HG03097 (cell line): Measurements from ENCODE around the gene SORCS2.

ENCODE experiments used
- ATAC-seq: cut with Tn5 transposase; IDR thresholded peaks from one replicate; pipeline ENCODE4 v1.9.1; 2021; ENCODE audit not compliant: unreplicated experiment, low FRiP score

Gene SORCS2

DNA sequence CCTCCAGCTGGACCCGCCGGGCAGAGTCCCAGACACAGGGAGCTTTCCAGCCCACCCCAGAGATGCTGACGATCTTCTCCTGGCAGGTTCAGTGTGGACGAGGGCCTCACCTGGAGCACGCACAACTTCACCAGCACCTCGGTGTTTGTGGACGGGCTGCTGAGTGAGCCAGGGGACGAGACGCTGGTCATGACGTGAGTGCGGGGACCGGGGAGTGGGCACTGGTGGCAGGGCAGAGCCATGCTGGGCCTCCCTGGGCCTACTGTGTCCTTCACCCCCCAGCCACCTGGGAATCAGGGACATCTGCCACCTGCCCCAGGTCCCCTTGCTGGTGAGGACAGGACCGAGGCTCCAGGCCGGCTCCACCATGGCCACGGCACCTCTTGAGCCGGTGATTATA, 511.8 kb downstream of the SORCS2 start:
- no peak for ATAC-seq

DNA sequence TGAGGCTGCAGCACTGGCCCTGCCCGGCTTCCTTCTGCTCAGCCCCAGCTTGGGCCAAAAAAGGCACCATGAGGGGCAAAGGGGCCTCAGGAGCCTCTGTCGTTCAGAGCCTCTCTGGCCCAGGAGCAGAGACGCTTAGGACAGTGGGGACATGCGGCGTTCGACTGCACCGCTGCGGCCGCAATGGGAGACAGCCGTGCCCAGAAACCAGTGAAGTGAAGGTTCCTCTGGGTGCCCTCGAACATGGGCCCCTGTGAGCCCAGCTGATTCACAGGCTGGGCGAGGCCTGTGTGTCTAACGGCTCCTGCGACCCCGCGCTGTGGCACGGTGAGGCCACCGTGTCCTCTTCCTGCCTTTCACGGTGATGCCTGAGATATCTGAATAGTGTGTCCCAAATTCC, 512.3 kb downstream of the SORCS2 start:
- ATAC-seq, result no peak

DNA sequence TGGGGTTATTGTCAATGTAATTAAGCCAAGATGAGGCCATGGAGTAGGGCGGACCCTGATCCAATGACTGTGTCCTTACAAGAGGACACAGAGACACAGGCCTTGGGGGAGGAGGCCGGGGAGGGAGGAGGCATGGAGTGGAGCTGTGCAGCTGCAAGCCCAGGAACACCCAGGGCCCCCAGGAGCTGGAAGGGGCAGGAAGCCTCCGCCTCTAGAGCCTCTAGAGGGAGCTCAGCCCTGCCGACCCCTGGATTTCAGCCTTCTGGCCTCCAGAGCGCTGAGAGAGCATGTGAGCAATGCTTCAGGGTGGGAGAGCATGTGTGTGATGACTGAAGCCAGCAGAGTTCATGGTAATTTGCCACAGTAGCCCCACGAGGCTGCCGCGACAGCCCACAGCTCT, 512.7 kb downstream of the SORCS2 start:
- no peak for ATAC-seq

DNA sequence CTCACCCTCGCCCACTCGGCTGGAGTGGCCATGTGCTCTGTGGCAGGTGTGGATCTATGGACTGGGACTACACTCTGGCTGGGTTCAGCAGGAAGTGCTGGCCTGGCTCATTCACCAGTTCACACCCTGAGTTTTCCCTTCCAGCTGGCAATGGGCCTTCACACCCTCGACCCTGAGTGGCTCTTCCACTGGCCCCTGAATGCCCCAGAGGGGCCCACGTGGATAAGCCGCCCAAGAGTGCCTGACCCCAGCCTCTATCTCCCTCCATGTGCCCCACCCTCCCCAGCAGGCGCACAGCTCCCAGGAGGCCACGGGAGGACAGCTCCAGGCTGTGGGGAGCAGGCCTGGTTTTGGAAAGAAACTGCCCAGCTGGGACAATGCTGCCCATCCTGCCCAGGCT, 513.3 kb downstream of the SORCS2 start:
- no peak for ATAC-seq

DNA sequence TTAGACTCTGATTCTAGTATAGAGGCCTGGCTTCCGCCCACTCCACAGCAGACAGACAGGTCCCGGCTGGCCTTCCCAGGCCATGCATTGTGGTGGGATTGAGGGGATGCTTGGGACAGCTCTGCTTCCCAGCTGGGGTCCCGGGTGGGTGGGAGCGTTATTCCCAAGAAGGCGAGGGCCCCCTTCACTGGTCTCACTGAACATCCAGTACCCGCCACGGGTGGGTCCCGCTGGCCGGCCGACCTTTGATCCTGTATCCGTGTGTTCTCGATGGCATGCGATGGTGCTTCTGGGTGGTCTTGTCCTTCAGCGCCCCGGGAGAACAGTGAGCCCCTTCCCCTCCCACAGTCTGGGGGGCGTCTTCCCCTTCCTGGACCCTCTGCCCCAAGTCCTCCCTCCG, 515.9 kb downstream of the SORCS2 start:
- no peak for ATAC-seq

DNA sequence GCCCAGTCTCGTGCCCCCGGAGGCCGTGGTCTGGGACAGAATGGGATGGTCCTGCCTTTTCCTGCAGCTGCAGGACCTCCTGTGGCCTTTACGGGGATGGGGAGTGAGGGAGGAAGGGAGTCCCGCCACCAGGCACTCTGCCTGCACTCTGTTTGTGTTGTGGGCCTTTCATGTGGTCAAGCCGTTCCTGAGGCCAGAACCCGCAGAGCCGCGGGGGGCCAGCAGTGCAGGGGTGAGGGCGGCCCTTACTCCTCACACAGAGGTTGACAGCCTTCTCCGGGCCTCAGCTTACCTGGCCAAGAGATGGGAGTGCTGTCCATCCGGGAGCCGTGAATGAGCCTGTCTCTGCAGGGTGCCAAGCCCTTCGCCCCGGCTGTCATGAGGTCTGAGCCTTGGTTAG, 516.6 kb downstream of the SORCS2 start:
- ATAC-seq, result no peak

DNA sequence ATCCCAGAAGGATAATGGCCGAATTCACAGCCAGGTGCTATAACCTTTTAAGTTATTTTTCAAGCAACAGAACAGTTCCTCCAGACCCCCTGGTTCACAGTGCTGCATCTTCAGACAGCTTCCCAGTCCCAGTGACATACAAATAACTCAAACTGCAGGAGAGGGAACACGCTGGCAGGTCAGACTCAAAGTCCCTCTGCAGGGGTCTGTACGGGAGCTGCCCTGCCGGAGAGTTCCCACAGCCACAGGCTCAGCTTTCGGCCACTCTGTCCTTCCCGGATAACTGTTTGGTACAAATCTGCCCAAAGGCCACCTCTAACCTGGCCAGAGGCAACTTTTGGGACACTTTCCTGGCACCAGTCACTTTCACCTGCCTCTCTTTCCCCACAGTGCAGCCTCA, 517.1 kb downstream of the SORCS2 start:
- no peak for ATAC-seq

DNA sequence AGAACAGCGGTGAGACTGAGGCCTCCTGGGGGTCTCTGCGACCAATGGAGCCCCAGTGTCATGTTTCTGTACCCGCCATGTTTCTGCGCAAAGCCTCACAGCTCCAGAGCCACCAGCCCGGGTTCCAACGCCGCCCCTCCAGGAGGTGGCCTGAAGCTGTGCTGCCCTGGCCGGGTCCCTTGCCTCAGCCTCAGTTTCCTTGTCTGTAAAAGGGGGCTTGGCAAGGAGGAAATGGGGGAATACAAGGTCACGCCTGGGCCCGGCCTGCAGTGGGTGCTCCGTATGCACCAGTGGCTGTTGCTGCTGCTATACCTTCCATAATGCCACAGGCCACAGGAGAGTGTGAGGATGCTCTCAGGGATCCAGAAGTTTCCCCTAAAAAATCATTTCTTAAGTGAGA, 517.8 kb downstream of the SORCS2 start:
- ATAC-seq, result no peak

DNA sequence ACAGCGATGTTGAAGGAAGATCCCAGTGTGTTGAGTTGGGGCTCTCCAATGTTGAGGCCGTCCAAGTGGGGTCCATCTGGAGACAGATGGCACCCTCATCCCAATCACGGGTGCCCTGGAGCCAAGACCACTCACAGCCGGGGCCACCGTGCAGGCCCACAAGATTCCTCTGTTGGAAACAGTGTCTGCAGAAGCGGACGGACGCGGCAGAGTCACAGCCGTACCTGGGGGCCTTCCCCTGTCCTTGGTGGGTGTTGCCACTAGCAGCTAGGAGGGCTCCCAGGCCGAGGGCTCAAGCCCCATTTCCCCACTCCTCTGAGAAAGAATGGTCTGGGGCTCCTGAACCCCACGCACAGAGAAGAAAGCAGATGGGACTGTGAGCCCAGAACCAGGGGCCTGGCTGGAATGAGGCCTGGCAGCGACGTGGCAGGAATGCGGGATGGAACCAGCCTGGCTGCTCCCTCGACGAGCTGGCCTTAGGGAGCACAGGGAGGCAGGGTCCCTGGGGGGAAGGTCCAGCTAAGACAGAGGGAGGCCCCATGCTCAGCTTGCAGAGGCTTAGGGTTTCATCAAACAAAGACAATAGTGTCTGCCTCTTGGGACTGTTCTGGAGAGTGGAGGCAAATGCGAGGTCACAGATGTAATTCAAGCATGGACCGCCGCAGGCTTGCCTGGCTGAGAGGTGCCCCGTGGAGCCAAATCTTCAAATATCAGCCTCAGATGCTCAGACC, 518.4 kb downstream of the SORCS2 start:
- ATAC-seq, result no peak

DNA sequence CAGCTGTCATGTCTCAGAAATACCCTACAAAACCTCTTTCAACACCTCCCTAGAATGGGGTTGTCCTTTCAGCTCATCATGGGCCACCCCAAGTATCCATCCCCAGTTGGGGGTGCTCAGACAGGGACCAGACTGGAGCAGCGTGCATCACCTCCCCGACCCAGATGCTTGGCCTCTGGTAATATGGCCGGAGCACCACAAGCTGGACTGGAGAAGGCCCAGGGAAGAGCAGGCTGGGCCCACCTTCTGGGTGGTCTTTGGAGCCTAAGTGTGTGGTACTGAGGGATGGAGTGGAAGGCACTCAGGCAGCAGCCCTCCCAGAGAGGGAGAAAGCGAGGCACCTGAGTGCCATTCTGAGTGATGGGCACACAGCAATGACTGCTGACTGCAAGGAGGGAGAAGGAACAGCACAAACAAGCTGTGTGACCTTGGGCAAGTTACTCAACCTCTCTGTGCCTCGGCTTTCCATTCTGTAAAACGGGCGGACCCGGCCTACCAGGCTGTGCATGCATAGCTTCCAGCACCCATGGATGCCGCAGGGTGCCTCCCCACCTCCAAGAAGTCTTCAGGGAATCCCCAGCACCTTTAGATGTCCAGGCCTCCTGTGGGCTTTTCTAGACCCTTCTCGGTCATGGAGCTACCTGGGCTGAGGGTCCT, 519.1 kb downstream of the SORCS2 start:
- no peak for ATAC-seq

DNA sequence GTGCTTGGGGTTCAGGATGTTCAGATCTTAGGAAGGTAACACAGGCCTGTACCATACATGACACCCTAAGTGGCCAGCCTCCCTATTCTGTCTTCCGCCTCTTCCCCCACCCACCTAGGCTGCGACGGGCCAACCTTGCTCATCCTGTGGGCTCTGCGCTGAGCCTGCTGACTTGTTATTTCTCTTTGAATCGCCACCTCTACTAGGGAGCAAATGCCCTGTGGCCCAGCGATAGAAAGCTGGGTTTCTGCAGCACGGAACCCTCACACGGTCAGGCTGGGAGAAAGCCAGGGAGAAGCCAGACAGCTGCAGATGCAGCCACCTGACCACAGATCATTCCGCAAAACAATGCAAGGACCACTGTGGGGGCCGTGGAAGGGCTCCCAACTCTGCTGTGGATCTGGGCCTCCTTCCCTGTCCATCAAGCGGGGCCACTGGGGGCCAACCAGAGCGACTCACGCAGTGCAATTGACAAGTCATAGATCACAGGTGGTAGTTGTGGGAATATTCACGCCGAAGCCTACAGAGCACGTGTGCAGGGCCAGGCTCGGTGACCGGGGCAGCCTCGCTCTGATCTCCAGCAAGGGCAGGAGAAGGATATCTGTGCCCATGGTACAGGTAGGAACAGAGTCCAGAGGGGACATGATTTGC, 519.8 kb downstream of the SORCS2 start:
- no peak for ATAC-seq

DNA sequence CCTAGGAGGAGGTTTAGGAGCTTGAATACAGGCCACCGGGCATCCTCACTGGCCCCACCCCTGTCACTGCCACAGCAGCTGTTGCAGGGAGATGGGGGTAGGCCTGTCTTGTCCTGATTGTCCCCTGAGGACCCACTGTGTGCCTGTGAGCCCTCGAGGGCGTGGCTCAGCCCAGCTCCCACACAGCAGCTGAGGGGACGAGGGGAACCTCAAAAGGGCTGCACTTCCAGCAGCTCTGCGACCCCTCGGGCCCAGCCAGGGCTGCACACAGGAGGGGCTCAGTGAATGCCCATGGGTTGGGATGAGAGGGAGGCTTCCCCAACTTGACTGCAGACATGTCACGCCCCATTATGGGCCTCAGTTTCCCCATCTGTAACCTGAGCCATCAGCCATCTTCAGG, 521.4 kb downstream of the SORCS2 start:
- no peak for ATAC-seq

DNA sequence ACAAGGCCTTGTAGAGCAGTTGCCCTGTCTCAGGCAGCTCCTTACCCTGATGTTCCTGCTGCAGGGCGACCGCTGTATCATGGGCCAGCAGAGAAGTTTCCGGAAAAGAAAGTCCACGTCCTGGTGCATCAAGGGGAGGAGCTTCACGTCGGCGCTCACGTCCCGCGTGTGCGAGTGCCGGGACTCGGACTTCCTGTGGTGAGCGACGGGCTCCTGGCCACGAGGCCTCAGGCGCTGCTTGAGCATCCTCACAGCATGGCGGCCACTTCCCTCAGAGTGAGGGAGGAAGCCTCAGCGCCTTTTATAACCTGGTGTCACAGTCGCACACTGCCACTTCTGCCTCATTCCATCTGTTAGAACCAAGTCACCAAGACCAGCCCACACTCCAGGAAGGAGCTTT, 521.8 kb downstream of the SORCS2 start:
- no peak for ATAC-seq

DNA sequence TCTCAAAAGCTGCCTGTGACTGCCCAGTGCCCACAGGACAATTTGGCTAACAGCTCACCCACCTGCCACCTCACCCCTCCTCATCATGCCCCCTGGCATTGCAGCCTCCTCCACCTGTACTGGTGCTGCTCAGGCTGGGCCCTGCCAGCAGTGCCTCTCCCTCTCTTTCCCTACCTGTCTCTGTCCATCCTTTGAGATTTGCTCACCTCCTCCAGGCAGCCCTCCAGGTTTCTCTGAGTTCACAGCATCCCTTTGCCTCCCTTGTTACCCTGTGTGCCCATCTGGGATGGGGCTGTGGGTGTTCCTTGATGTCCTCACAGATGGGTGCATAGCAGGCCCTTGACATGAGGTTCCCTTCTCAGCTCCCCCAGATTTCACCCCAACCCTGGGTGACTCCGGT, 522.4 kb downstream of the SORCS2 start:
- ATAC-seq, result no peak

DNA sequence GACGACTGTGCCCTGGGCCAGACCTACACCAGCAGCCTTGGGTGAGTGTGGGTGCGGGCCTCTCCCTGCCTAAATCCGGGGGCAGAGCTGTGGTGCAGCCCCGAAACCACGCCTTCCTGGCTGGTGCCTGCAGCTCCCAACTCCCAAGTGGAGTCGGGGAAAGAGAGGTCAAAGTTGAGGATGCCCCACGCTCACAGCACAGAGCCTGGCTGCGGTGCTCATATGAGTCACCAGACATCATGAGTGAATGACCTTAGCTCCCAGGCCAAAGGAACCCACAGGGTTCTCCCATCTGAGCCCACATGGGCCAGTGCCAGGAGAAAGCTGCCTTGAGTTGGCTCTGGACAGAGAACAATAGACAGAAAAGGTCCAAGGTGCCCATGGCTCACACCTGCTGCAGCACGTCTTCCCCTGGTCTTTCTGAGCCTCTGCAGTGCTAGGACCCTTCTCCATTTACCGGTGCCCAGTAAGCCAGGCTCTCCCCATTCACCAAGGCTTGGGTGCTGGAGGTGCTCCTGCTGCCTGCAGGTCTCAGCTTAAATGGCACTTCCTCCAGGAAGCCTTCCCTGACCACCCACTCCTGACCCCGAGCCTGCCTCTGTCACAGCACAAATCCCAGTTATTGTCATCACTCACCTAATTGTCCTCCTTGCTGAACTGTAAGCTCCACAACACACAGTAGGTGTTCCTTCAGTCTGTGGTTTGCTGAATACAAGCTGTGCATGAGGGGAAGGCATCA, 523.1 kb downstream of the SORCS2 start:
- ATAC-seq, result no peak

DNA sequence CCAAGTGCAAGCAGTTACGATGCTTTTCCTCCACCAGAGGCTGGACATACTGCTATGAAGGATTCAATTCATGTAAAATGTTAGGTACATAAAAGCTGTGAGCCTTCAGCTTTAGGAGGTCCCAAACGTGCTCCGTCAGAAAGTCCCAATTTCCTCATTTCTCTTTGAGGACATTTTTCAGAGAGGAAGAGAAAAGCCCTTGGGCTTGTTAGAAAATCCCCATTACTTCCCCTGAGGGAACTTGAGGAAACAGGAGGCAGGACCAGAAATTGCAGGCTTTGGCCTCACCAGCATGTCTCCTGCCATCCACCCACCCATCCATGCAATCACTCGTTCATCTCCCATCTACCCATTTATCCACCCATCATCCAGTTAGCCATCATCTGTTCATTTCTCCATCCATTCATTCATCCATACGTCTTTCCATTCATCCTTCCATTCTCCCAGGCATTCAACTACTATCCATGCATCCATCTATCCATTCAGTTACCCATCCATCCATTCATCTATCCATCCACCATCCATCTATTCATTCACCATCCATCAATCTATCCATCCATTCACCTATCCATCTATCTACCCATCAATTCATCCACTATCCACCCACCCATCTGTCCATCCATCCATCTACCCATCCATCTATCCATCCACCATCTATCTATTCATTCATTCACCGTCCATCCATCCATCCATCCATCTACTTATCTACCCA, 523.8 kb downstream of the SORCS2 start:
- no peak for ATAC-seq

DNA sequence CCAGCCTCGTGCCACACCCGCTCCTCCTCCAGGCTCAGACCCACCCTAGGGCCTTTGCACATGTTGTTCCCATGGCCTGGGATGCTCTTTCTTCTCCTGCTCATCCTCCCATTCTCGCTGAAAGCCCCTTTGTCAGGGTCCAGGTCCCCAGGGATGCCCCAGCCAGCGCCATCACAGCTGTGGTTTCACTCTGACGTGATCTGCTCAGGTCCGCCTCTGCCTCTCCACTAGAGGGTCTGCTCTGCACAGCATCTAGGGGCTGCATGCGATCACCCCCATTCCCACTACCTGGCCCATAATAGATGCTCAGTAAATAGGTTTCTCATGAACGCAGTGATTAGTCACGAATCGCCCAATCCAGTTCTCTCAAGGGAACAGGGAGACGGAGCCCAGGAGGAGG, 524.8 kb downstream of the SORCS2 start:
- no peak for ATAC-seq

DNA sequence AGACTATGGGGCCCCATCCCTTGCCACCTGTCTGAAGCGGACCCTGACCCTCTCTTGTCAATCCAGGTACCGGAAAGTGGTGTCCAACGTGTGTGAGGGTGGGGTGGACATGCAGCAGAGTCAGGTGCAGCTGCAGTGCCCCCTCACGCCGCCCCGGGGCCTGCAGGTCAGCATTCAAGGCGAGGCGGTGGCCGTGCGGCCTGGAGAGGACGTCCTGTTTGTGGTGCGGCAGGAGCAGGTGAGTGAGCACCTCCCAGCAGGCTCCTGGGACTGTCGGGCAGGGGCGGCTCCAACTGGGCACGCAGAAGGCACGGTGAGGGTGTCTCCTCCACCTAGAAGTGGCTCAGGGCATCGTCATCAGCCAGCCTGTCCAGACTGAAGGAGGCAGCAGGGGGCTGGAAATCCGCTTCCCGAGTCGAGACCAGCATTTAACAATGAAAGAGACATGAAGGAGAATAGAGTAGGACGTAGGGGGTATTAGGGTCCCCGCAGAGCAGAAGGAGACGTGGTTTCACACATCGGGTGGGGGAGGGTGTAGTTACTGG, 525.7 kb downstream of the SORCS2 start:
- no peak for ATAC-seq

DNA sequence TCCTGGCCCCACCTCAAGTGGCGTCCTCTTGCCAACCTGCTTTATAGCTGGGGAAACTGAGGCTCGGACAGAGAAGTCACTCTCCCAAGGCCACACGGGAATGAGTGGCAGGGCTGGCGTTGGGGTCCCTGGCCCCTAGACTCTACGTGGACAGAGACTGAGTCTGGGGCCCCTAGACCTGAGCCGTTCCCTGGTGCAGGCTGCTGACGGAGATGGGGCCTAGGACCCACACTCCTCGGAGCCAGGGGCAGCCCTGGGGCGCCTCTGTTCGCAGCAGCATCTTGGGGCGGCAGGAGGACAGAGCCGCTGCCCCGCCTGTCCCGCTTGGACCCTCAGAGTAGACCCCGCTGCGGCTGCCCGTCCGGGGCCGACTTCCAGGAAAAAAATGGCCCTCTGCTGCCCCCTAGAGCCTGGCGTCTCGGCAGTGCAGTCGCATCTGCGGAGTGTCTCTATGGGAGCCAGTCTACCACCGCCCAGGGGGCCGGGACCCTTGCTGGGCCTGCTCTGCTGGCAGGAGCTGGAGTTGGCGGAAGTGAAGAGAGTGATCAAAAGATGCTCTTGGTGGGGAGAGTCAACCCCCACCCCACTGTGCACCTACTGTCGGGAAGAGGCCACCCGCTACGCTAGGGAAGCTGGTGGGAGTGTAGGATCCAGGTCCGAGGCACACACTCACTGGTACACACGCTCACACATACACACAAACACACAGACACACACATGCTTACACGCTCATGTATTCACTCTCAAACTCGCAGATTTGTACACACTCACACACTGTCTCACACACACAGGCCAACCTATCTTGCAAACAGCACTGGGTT, 527.2 kb downstream of the SORCS2 start:
- no peak for ATAC-seq
